Left hindlimb (tissue), 1 donor: Measurements from ENCODE around the gene TBC1D3B.
A peak's percentile ranks its signal among the peaks of the same experiment; 100 is the strongest.
"Not testable (repeated sequence)": the region's sequence is repeated elsewhere in the genome, so short reads cannot be mapped to it uniquely, and the experiment has no call there.

Experiments used
- DNase-seq: peaks from one replicate; pipeline ENCODE4 v3.0.0-alpha.2; 2018

Gene TBC1D3B

DNA sequence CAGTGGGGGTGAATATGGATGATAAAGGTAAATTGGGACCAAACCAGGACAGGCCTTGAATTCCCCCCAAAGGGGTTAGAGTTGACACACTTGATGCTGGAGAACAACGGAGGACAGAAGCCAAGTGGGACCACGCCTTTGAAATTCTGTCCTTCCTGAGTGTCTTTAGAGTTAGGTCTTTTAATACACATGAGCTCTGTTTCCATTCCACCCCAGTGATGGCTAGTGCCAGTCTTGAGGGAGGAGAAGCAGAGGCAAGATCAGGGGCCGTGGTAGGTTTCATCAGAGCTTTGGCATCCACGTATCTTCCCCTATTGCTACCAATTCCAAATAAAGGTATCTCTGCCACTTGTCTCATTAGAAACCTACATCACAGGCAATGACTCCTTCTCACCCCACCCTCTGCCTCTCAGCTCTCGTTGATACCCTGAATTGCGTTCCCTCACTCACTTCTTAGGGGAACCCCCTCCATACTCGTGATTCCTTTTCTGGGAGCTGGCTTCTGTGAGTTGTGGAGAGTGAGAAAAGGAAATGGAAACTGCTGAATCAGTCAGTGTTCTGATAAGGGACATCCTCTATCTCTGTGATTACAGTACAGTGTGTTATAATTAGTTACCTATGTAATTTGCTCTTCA lies 22.5 kb upstream of the TBC1D3B start:
- DNase-seq = no peak

DNA sequence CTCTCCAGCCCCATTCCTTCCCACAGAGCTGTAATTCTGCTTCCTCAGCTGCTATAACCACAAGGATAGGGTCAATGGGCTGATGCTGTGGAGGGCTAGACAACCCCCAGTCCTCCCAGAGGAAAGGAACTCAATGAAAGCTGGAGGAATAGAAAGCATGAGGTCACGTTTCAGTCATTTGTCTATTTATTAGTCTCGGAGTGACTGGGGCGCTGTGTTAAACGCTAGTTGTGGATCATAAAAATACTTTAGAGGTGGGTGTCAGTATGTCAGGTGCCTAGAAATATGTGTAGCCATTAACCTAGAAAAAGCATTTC lies 20.9 kb upstream of the TBC1D3B start:
- no peak for DNase-seq

DNA sequence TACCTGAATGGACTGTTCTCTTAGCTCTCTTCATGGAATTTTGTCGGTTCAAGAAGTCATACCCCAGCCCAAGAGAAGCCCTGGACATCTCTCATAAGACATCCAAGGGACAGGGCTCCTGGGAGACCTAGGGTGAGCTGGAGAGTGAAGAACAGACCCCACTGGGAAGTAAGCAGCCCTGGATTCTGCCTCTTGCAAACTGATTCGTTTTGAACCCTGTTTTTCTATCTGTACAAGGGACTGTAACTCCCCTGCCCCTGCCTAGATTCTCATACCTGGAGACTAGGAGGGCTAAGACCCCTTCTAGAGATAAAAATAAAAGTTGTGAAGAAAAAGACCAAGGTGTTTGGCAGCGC lies 19.7 kb upstream of the TBC1D3B start:
- DNase-seq = no peak

DNA sequence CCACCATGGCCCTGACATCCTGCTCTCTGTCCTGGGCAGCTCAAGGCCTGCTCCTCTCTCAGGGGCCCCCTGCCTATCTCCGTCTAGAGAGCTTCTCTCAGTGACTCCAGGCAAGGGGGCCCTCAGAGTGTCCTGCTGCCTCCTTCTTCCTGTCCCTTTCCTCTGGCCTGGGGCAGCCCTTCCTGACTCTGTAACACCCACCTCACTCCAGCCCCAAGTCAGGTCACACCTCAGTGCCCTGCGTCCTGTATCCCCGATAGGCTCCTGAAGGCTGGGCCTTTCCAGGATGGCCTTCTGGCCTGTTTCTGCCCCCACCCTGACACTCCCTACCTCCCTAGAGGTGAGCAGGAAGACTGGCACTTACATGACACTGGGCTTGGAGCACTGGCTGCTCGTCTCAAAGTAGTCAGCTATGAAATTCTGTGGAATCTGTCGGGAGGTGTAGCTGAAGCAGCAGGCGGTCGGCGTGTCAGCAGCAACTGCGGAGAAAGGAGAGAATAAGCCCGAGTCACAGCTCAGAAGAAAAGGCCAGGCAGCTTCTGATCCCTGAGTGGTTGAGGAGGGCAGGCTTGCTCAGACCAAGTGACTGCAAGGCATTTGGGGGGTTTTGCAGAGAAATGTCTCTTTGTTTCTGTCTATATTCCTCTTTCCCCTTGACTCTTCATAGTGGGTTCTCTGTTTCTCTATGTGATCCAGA lies 19.1 kb upstream of the TBC1D3B start:
- no peak for DNase-seq

DNA sequence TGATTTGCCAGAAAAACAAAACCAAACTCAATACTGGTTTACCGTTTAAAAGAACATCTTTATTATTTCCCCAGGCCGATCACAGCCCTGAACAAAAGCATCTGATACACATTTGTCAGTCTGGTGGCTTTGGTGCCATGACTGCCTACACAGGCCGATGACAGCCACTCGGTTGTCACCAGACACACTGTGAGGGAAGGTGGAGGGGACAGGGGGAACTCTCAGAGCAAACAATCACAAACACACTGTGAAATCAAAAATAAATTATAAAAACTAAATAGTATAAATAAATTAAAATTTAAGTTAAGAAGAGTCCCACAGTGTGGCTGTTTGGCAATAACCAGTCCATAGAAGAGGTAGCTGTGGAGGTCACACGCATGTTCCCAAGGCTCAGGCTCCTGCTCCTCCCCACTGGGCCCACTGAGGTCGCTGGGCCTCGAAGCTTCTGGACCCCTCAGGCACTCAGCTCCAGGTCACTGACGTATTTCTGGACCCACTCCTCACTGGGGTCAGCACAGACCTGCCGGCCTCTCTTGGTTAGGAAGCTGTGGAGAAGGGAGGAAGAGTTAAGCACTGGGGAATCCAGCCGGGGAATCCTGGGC lies 18.5 kb upstream of the TBC1D3B start:
- not testable (repeated sequence) for DNase-seq

DNA sequence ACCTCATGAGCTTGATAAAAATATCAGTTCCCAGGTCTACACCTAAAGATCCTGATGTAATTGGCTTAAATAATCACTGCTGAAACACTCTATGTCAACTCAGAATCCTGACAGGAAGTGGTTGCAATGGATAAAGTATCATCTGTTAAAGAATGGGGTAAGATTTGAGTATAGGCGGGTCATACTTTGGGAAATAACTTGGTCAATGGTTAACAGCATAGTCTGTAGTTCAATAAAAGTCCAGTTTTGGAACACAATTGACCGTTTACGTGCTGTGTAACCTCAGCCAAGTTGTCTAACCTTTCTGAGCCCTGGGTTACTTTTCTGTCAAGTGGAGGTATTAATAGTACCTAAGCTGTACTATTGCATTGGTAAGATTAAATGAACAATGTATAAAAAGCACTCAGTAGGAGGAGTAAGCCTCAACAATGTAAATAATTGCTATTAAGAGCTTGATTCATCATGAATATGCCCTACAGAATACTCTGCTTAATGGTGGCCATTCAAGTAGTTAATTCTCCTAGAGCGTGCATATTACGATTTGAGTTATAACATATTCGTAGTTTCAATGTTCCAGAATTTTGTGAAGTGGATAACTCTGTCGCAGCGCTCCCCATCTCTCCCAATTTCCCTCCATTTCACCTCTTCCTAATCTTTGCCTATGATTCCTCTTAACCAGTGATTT lies 17.9 kb upstream of the TBC1D3B start:
- DNase-seq = not testable (repeated sequence)

DNA sequence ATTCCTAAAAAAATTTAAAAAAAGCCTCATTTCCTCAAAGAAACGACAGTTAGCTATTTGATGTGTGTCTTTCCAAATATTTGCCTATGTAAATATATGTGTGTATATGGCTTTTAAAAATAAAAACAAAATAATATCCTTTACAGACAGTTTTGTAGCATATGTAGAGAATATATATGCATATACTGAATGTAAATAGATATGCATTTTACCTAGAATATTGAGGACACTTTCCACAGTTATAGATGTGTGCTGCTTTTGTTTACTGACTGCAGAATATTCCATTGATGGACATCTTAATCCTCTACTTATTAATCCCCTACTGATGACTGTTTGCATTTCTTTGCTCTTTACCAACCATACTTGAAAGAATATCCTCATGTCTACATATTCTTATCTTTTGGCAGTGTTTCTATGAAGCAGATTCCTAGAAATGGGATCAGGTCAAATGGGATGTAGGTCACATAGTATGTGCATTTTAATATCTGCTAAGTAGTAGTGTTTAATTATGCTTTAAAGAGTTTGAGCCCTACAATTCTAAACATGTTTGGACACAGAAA lies 16.9 kb upstream of the TBC1D3B start:
- no peak for DNase-seq

DNA sequence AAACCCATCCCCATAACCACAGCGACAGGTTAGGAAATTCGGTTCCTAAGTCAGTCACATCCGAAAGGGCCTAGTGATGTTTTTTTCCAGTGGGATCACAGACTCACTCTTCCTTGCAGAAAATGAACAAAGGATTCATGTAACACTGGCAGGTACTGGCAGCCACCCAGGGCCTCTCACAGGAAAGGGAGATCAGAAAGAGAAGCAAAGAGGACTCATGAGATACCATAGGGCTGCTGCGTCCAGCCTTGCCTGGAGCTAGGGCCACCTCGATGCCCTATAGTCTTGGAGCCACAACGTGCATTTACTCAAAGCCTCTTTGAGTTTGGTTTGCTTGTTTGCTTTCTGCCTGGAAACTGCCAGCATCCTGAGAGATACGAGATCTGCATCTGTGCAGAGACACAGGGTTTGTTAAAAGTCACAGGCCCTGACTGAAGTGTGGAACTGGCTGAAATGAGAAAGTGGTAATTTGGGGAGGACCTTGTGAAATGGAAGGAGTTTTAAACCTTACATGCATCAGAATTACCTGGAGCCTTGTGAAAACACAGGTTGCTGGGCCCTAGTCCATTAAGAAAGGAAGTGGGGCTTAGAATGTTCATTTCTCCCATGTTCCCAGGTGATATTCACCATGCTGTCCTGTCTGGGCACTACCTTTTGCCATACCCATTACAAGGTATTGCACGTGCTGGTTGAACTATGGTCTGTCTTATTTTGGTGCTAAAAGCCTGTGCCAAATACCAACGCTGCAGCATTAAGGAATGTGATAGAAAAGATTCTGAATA lies 14.3 kb upstream of the TBC1D3B start:
- not testable (repeated sequence) for DNase-seq

DNA sequence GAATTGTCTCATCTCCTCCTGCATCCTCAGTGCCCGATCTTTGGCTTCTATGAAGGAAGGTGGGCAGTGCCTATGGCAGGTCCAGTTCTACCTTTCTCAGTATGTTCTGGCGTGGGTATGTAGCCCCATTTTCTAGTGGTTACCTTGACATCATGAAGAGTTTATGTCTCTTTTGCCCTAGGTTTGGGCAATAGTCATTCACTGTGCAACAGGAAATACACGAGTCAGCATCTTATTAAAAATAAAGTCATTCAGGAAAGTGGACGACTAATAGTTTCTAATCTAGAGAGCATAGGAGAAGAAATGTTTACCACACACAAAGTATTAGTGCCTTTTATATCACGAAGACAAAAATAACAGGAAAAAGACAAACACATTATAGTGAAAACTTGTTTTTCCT lies 13.6 kb upstream of the TBC1D3B start:
- not testable (repeated sequence) for DNase-seq

DNA sequence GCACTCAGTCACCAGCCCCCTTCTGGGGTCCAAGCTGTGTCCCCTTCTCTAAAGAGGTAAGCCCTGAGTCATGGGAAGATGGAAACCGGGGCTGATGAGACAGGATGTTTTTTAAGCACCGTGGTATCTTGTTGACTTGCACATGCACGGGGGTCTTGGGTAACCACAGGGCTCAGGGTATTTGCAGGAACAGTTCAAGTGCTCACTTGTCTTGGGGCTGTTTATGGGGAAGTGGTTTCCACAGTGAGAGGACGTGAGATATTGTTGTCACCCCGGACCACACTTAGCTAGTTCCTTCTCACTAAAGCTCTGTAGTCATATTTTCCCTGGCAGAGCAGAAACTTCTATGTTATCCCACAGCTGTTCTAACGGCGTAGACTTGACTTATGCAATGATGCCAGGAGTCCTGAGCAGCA lies 12.5 kb upstream of the TBC1D3B start:
- DNase-seq = peak; percentile 45

DNA sequence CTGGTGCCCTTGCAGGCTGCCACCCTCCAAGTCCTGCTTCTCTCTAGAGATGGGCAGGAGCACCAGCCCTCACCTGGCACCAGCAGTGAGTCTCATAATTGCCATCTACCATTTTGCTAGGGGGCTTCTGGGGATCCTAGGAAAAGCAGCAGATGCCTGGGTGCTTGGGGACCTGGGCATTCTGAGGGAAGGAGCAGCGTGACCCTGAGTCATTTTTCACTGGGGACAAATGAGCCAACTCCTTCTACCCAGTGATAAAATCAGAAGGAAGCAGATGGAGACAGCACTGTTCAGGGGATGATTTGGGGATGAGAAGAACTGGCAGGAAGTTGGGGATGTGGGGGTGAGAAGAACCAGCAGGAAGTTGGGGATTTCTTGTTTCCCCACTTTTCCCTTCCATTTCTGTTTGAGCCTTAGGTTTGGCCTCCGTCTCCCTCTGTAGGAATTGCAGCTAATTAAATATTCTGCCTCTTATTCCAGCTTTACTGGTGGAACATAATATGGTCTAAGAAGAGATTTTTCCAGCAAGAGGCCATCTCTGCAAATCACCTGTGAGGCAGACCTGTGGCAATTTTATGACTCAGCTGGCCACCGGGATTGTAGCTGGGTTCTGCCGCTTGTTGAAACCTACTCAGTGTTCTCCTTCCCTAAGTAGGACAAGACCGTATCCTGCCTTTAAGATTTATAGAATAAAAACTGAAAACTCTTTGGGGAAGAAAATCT lies 11.7 kb upstream of the TBC1D3B start:
- peak; percentile 16 for DNase-seq

DNA sequence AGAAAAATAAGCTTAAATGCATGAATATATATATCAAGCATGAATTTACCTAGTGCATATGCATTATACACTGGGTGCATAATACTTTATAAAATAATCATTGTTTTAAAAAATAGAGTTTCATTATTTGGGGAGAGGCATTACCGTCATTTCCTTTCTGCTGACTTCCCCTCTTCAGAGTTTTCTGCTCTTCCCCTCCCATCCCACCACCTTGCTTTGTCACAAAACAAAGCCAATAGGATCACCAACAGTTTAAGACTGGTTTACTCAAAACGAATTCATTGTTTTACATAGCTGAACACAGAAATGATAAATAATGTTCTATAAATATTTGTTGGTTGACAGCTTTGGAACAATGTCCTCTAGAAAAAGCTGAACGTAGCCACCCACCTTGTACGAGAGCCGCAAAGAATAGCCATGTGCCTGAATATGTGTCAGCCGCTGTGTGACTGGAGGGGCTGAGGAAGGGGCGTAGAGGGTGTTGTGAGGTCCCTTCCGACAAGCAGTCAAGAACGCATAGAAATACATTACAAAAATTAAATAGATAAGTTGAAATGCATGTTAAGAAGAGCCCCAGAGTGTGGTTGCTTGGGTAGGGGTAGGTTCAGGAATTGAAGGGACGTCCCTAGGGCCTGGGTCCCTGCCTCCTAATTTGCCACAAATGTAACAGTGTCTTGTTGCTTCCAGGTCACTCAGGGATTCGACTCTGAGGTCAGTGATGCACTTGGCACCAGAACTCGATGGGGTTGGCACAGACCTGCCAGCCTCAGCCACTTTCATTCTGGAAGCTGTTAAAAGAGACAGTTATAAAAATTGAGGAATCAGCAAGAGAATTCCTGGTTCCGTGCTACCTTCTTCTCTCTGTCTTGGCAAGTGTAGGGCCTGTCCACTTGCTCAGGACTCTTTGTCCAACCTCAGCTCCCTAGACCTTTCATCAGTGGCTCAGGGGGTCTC lies 10.7 kb upstream of the TBC1D3B start:
- DNase-seq = peak; percentile 10

DNA sequence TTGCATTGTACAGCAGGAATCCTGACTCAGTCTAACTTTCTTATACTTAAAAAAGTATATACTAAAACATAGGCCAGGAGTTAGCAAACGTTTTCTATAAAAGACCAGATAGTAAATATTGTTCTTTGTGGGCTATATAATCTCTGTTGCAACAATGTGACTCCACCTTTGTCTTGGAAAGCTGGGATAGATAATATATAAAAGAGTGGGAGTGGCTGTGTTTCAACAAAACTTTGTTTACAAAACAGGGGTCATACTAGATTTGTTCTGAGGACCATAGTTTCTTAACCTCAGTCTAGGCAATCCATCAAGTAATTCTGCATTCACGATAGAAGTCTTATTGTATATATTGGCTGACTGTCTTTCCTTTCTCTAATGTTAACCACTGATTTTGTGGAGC lies 9.0 kb upstream of the TBC1D3B start:
- no peak for DNase-seq

DNA sequence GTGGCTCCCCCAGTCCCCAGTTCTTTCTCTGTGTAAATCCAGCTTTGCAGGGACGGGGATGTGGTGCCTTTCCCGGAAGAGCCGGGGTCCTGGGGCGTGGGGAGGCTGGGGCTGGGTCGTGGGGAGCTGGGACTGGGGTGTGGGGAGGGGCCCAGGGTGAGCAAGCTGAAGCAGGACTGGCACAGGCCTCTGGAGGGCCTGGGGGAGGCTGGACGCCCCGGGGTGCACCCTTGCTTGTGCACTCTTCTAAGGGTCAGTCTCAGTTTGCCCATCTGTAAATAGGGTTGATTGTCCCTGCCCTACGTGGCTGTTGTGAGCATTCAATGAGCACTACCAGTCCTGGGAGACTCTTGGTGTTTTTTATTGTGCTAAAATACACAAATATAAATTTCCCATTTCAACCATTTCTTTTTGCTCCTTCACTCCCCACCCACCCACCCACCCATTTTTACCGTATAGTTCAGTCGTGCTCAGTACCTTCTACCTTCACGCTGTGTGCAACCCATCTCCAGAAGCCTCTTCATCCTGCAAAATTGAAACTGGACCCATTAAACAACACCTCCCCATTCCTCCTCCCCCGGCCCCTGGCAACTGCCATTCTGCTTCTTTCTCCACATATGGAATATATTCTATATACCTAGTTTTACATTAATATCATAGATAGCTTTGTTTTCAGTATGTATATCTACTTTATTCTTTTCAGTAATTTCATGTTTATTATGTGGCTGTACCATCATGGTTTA lies 7.8 kb upstream of the TBC1D3B start:
- DNase-seq = no peak

DNA sequence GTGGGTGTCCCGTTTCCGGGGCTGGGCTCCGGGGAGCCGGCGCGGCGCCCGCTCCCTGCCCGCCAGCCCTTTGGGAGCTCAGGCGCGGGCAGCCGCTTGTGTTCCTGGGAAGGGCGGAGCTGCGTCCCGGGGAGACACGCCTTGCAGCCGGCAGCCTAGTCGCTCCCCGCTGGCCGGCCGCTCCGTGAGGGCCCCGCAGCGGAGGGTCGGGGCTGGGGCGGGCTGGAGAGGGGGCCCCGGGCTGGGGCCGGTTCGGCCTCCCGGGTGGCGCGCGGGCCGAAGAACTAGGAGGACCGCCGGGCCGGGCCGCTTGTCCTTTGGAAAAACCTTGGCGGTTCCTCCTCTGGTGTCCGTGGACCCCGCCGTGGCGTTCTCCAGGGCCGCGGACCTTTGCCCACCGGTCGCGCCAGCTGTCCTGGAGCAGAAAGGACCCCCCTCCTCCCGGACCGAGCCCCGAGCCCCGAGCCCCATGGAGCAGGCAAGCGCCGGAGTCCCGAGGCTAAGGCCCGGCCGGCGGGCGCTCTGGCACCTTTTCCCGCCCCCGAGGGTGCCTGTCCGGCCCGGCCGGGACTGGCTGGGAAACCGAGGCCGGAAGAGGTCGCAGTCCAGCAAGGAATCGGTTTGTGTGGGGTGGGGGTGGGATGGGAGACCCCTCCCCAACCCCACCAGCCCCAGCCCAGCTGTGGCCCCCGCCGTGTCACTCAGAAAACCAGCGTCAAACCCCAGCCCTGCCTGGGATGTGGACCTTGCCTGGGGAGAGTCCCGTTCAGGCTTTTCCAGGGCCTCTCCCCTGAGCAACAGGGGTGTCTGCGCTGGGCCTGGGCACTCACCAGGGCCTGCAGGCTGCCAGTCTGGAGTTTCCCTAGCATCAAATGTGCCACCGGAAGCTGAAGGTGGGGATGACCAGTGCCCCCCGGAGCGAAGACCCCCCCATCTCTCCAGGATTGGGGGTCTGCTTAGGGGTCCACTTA lies 6.8 kb upstream of the TBC1D3B start:
- peak; percentile 86 for DNase-seq

DNA sequence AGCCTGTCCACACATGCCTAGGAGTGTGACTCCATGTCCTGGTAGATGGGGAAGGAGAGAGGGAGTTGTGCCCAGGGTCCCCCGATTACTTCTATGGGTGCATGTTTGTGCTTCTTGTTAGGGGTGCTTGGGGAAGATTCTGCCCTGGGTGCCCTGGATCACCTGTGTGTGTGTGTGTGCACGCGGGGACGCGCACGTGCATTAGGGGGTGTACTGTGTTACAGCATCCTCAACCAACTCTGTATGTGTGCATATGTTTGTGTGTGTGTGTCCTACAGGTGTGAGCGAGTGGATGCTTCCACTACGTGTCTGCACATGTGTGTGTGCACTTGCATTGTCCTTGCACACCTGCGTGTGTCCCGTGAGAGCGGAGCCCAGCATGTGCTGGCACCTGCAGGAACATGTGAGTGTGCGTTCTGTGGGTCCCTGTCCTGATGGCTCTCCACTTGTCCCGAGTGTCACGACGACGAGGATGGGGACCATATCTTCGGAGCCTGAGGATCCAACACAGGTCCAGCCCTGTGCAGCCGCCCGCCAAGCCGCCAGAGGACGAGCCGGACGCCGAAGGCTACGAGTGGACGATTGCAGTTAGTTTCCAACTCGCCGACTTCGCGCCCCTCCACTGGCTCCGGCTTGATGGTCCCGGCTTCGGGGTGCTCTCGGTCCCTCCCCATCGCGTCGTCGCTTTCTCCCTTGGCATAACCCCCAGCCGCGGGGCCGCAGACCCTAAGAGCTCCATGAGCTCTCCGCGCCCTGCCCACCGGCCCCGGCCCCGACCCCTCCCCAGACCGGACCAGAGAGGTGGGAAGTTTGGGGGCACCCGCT lies 6.0 kb upstream of the TBC1D3B start:
- DNase-seq = no peak

DNA sequence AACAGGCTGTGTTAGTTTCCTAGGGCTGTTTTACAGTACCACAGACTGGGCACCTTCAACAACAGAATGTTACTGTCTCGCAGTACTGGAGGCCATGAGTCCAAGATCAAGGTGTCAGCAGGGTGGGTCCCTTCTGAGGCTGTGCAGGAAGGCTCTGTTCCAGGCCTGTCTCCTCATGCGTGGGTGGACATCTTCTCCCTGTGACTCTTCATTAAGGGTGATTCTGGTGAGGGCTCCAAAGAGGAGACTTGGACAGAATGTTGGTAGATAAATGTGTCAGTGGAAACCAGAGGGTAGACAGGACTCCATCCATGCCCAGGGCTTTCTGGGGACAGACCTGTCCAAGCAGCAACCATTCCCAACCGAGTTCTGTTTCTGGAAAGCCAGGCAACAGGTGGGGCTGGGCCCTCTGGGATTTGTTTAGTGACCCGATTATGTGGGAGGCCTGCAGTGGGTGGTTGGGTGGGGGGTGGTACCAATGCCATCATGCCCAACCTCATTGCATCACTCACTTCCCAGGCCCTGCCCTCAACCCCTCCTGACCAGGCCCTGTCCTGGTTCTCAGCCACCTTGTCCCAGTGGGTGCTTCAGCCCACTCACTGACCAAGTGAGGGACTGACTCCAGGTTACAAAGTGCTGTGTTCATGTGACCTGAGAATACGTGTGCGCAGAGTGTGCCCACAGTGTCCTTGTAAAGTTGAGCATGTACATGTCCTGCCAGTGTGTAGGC lies 5.2 kb upstream of the TBC1D3B start:
- peak; percentile 12 for DNase-seq
